B cell (primary cell): Measurements from ENCODE around the gene LCN1. TPM values are rescaled to one million over a fixed set of nuclear protein-coding genes. Genes with fewer than 3 reads are reported as not detected.

Source experiments
- ATAC-seq: fragments of 200-7000 bp; cut with Tn5 transposase; one replicate; pipeline ENCODE4 v1.10.0; 2021; ENCODE audit warnings: low read depth, mild to moderate bottlenecking, moderate number of reproducible peaks, moderate library complexity
- CTCF ChIA-PET: fragments of 350-600 bp; sonication (Branson Sonifier 250); formaldehyde crosslinking; loops from one replicate; lab custom pipeline; 2021; ENCODE audit warnings: antibody characterized with exemption, inconsistent platforms; lab: Charles Lee
- POLR2A ChIA-PET: fragments of 350-600 bp; sonication (Branson Sonifier 250); formaldehyde crosslinking; loops from one replicate; lab custom pipeline; 2021; ENCODE audit warnings: antibody characterized with exemption; lab: Charles Lee
- DNase-seq: peaks from one replicate; pipeline ENCODE4 v3.0.0; 2013
- H2AFZ ChIP-seq: 2 replicates; pipeline ENCODE4 v1.6.1; 2012; ENCODE audit warnings: mild to moderate bottlenecking, low read depth, low read length; ENCODE audit not compliant: insufficient read depth, poor library complexity, severe bottlenecking
- H3K27ac ChIP-seq, 2 donors: 1 replicate in 1 of 2; 2 replicates in 1 of 2; pipeline ENCODE4 v1.5.1; 2012 to 2013; ENCODE audit warnings: low read length in 2 of 2, mild to moderate bottlenecking in 2 of 2, moderate library complexity in 1 of 2
- H3K27me3 ChIP-seq, 4 experiments: fragments of 200-600 bp in 1 of 4; sonication (generic) in 1 of 4; replicated peaks in 1 of 4; 1 replicate in 2 of 4; 2 replicates in 2 of 4; pipeline versions ENCODE4 v1.6.1 to v1.7.0; 2013 to 2016; ENCODE audit warnings: low read length in 3 of 4, mild to moderate bottlenecking in 2 of 4, mixed read lengths in 1 of 4, moderate library complexity in 1 of 4; ENCODE audit not compliant: insufficient read depth in 4 of 4, control insufficient read depth in 3 of 4; ENCODE audit errors: control extremely low read depth in 1 of 4
- H3K36me3 ChIP-seq, 2 experiments: replicated peaks in 1 of 2; 1 replicate in 1 of 2; 2 replicates in 1 of 2; pipeline versions ENCODE4 v1.6.1 to v1.7.1; 2013; ENCODE audit warnings: low read length in 1 of 2; ENCODE audit not compliant: insufficient read depth in 2 of 2, control insufficient read depth in 1 of 2; ENCODE audit errors: control extremely low read depth in 1 of 2, extremely low read depth in 1 of 2
- H3K4me1 ChIP-seq, 2 donors: fragments of 200-600 bp in 1 of 2; sonication (generic) in 1 of 2; 1 replicate in 1 of 2; 2 replicates in 1 of 2; pipeline versions ENCODE4 v1.5.1 to v1.6.1; 2013 to 2017; ENCODE audit warnings: low read length in 2 of 2; ENCODE audit not compliant: control insufficient read depth in 2 of 2, insufficient read depth in 2 of 2
- H3K4me2 ChIP-seq: replicated peaks from 2 replicates; pipeline ENCODE3; 2012; ENCODE audit warnings: mild to moderate bottlenecking, low read depth, low read length; ENCODE audit not compliant: poor library complexity, severe bottlenecking
- H3K4me3 ChIP-seq, 5 experiments: fragments of 200-600 bp in 1 of 5; sonication (generic) in 1 of 5; 1 replicate in 3 of 5; 2 replicates in 2 of 5; pipeline versions ENCODE4 v1.5.1 to v1.7.0; 2011 to 2016; ENCODE audit warnings: low read length in 4 of 5, mild to moderate bottlenecking in 4 of 5, low read depth in 2 of 5, control low read depth in 1 of 5, moderate library complexity in 1 of 5; ENCODE audit not compliant: insufficient read depth in 1 of 5; ENCODE audit errors: control extremely low read depth in 1 of 5, extremely low read depth in 1 of 5
- H3K79me2 ChIP-seq: fragments of 200-600 bp; sonication (generic); one replicate; pipeline ENCODE4 v1.6.0; 2016; ENCODE audit warnings: low read length; ENCODE audit not compliant: control insufficient read depth, insufficient read depth
- H3K9ac ChIP-seq: fragments of 200-600 bp; sonication (generic); 2 replicates; pipeline ENCODE4 v1.6.1; 2017; ENCODE audit warnings: mild to moderate bottlenecking, low read length, moderate library complexity
- H3K9me3 ChIP-seq, 3 donors: one replicate each; pipeline versions ENCODE4 v1.6.1 to v1.7.1; 2013; ENCODE audit warnings: low read length in 2 of 3; ENCODE audit not compliant: control insufficient read depth in 2 of 3, insufficient read depth in 1 of 3; ENCODE audit errors: control extremely low read depth in 1 of 3
- H4K20me1 ChIP-seq: 2 replicates; pipeline ENCODE4 v1.6.0; 2012; ENCODE audit warnings: mild to moderate bottlenecking, low read length; ENCODE audit not compliant: insufficient read depth, control insufficient read depth, poor library complexity, severe bottlenecking
- H3K27ac Mint-ChIP-seq: one replicate; pipeline ENCODE4 v1.8.0; 2021; ENCODE audit warnings: mixed read lengths
- H3K27me3 Mint-ChIP-seq: one replicate; pipeline ENCODE4 v1.8.0; 2021; ENCODE audit warnings: mixed read lengths
- H3K4me1 Mint-ChIP-seq: one replicate; pipeline ENCODE4 v1.8.0; 2021; ENCODE audit warnings: mixed read lengths
- H3K4me3 Mint-ChIP-seq: one replicate; pipeline ENCODE4 v1.8.0; 2021; ENCODE audit warnings: mixed read lengths
- H3K9me3 Mint-ChIP-seq: one replicate; pipeline ENCODE4 v1.8.0; 2022; ENCODE audit warnings: mixed read lengths; ENCODE audit not compliant: insufficient read depth
- EZH2 ChIP-seq: IDR thresholded peaks from 2 replicates; pipeline ENCODE4 v1.6.1; 2012; ENCODE audit warnings: borderline replicate concordance, low read depth, mild to moderate bottlenecking, moderate library complexity, low read length; ENCODE audit not compliant: insufficient read depth, poor library complexity, severe bottlenecking
- WGBS: methylation state at CpG from one replicate; pipeline ENCODE4 v1.1.5; 2013; ENCODE audit warnings: missing lambda C conversion rate; ENCODE audit not compliant: insufficient coverage; 5-methylcytosine and 5-hydroxymethylcytosine counted together
- intact Hi-C: fragments of 100-400 bp; cut with micrococcal nuclease; formaldehyde crosslinking; loops from one replicate; pipeline ENCODE4 v1.10.0; 2022
- polyA plus RNA-seq: library from polyadenylated mRNA; depleted of rRNA; stranded (reverse); fragments of >200 nt; gene quantifications from 2 replicates; pipeline ENCODE4 v1.2.3, GENCODE V29; 2012
- total RNA-seq, 2 donors: library from RNA; stranded (reverse); fragments of 120-200 nt in 1 of 2; gene quantifications; 1 replicate in 1 of 2; 2 replicates in 1 of 2; pipeline versions ENCODE4 v1.2.3 to v1.2.4, GENCODE V29; 2013 to 2022
- TF ChIP-seq, protein P1 (sequence below): fragments of 200-600 bp; IDR thresholded peaks from one replicate; pipeline ENCODE4 v1.8.0; 2022; ENCODE audit warnings: antibody characterized with exemption, mild to moderate bottlenecking

LCN1 gene
- total and polyA plus RNA-seq, 2 donors (not counting 1 experiment from before 2014, with no cell fraction given) = not detected

DNA sequence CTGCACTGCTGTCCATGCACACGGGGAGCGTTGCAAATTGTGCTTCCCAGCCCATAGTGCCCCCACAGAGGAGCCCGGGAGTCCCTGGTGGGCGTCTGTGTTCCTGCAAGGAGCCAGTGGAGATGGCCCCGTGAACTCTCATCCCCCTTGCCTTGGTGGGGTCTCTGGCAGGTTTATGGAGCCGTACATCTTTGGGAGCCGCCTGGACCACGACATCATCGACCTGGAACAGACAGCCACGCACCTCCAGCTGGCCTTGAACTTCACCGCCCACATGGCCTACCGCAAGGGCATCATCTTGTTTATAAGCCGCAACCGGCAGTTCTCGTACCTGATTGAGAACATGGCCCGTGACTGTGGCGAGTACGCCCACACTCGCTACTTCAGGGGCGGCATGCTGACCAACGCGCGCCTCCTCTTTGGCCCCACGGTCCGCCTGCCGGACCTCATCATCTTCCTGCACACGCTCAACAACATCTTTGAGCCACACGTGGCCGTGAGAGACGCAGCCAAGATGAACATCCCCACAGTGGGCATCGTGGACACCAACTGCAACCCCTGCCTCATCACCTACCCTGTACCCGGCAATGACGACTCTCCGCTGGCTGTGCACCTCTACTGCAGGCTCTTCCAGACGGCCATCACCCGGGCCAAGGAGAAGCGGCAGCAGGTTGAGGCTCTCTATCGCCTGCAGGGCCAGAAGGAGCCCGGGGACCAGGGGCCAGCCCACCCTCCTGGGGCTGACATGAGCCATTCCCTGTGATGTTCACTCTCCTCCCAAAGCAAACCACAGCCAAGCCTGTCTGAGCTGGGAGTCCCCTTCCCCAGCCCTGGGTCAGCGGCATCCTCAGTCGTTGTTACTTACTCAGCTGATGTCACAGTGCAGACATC, 17.6 kb upstream of the LCN1 start:
- H3K4me3 ChIP-seq = no peak overlapping the region
- no peaks in the 10 kb centered on the region for H3K27me3 Mint-ChIP-seq
- no peak overlapping the region for H3K4me2 ChIP-seq
- no peak for ATAC-seq
- H3K27ac ChIP-seq = no peak overlapping the region
- TF ChIP-seq, protein P1, sequence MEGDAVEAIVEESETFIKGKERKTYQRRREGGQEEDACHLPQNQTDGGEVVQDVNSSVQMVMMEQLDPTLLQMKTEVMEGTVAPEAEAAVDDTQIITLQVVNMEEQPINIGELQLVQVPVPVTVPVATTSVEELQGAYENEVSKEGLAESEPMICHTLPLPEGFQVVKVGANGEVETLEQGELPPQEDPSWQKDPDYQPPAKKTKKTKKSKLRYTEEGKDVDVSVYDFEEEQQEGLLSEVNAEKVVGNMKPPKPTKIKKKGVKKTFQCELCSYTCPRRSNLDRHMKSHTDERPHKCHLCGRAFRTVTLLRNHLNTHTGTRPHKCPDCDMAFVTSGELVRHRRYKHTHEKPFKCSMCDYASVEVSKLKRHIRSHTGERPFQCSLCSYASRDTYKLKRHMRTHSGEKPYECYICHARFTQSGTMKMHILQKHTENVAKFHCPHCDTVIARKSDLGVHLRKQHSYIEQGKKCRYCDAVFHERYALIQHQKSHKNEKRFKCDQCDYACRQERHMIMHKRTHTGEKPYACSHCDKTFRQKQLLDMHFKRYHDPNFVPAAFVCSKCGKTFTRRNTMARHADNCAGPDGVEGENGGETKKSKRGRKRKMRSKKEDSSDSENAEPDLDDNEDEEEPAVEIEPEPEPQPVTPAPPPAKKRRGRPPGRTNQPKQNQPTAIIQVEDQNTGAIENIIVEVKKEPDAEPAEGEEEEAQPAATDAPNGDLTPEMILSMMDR = no peak
- no peak for TF ChIP-seq EZH2
- H3K4me1 Mint-ChIP-seq = peaks cover 26% of the 10 kb centered on the region
- H3K4me3 Mint-ChIP-seq = peak overlapping the region; percentile 55
- H3K4me1 ChIP-seq = peaks cover 14 to 29% of the 10 kb centered on the region in 2 donors
- no peak overlapping the region for H2AFZ ChIP-seq
- H3K9ac ChIP-seq = no peak overlapping the region
- CTCF ChIA-PET = interaction anchor here (1.3 to 2.2 kb wide), 6 partner anchors 10 to 1054 kb away, joined by 3 to 8 read pairs (median 5); no protein-coding TSS in a partner anchor
- 96% methylated on average over 41 of the region's 41 CpGs for WGBS
- peaks cover 0 to 9% (median 0%) of the 10 kb centered on the region in 3 donors for H3K9me3 ChIP-seq
- no peaks in the 10 kb centered on the region for H3K9me3 Mint-ChIP-seq
- no peak overlapping the region for H3K27ac Mint-ChIP-seq
- peaks cover 0 to 24% of the 10 kb centered on the region in 2 experiments for H3K36me3 ChIP-seq
- POLR2A ChIA-PET = no interaction called here
- H3K27me3 ChIP-seq = no peaks in the 10 kb centered on the region
- peaks cover 29% of the 10 kb centered on the region for H3K79me2 ChIP-seq
- H4K20me1 ChIP-seq = peaks cover 43% of the 10 kb centered on the region
- DNase-seq = no peak
- intact Hi-C loops = no loop called here
